ENCODE data around the gene ANKRD18B. TPM values are rescaled to one million over a fixed set of nuclear protein-coding genes. Genes with fewer than 3 reads are reported as not detected.
A peak's percentile ranks its signal among the peaks of the same experiment; 100 is the strongest.

The ANKRD18B gene
- total and polyA plus RNA-seq, 2 of the 8 experiments (the other 6 are each of a cell fraction or from before 2014, with no cell fraction given): 1.6 to 13.8 TPM

GRCh38 chr9:33517373-33517772 lies 6.7 kb upstream of the ANKRD18B start:
- H3K9me3 ChIP-seq (ENCODE audit: insufficient read depth in 2 of 2, low read depth in 1 of 2, low read length in 1 of 2): no peaks in the 10 kb centered on the region
- no peak overlapping the region for H2BK20ac ChIP-seq (ENCODE audit: low read length)

More at GRCh38 chr9:33517373-33517772, 6.7 kb upstream of the ANKRD18B start:
- H2AK5ac ChIP-seq (ENCODE audit: low read depth, low read length): no peak overlapping the region
- no peak overlapping the region for H2BK5ac ChIP-seq (ENCODE audit: low read depth, low read length)
- H3K79me2 ChIP-seq (ENCODE audit: control insufficient read depth in 1 of 2, insufficient read depth in 2 of 2, low read length in 2 of 2): no peaks in the 10 kb centered on the region
- POLR2A ChIA-PET (ENCODE audit: partially characterized antibody): no interaction called here
- CTCF ChIA-PET (ENCODE audit: partially characterized antibody): interaction anchor here (0.6 to 1.7 kb wide), 16 partner anchors 10 to 204 kb away, joined by 3 to 7 read pairs (median 3); partner anchors contain the start of gene AQP7
- no peak overlapping the region for H3K27ac ChIP-seq (ENCODE audit: low read depth, low read length)
- no peaks in the 10 kb centered on the region for H3K23me2 ChIP-seq (ENCODE audit: low read depth, low read length)
- H4K20me1 ChIP-seq (replicated peaks in 1 of 2; ENCODE audit: control insufficient read depth in 1 of 2, insufficient read depth in 2 of 2, low read length in 2 of 2): no peaks in the 10 kb centered on the region
- H3K4me1 ChIP-seq (replicated peaks in 1 of 4; ENCODE audit: control insufficient read depth in 3 of 4, insufficient read depth in 4 of 4, low read length in 3 of 4): no peaks in the 10 kb centered on the region
- no peaks in the 10 kb centered on the region for H3K27me3 ChIP-seq (replicated peaks in 1 of 4; ENCODE audit: control insufficient read depth in 3 of 4, extremely low read depth in 1 of 4, insufficient read depth in 3 of 4, low read length in 3 of 4)
- no peak for TF ChIP-seq NRF1 (IDR thresholded peaks at IDR 0.05; ENCODE audit: low read depth, low read length)
- TF ChIP-seq RAD21 (IDR thresholded peaks at IDR 0.05 in 1 of 2, conservative IDR thresholded peaks at IDR 0.05 in 1 of 2; ENCODE audit: low read depth in 2 of 2, low read length in 2 of 2): peak; percentile 3 to 26; a peak in 1 of 4 replicates
- TF ChIP-seq CTCF (IDR thresholded peaks at IDR 0.05; ENCODE audit: control extremely low read depth in 1 of 3, insufficient read depth in 1 of 3, low read depth in 1 of 3, low read length in 3 of 3): peak in 2 of 3 experiments; percentile 20 to 49; a peak in 2 of 4 replicates
- no peak for TF ChIP-seq ATF2 (IDR thresholded peaks at IDR 0.05; ENCODE audit: low read length)
- TF ChIP-seq CHD2 (IDR thresholded peaks at IDR 0.05; ENCODE audit: low read length): no peak
- no peak overlapping the region for H4K91ac ChIP-seq (replicated peaks; ENCODE audit: insufficient read length, low read length)
- H3K4me3 ChIP-seq (ENCODE audit: extremely low read depth in 1 of 4, insufficient read depth in 2 of 4, low read depth in 3 of 4, low read length in 4 of 4): no peak overlapping the region
- no peak overlapping the region for H4K8ac ChIP-seq (ENCODE audit: extremely low read depth, insufficient read depth, low read length)
- WGBS, 2 experiments (ENCODE audit: extremely low coverage in 1 of 2, insufficient coverage in 1 of 2, insufficient read length in 1 of 2, insufficient replicate concordance in 2 of 2, low coverage in 1 of 2, low lambda C conversion rate in 2 of 2, missing lambda C conversion rate in 1 of 2): 89% methylated on average over 2 of the region's 2 CpGs; no CpG with 5 or more reads in 1 of the 2 experiments
- H3K14ac ChIP-seq (ENCODE audit: insufficient read length): no peak overlapping the region
- H2BK120ac ChIP-seq (replicated peaks; ENCODE audit: low read depth, low read length): no peak overlapping the region
- no peaks in the 10 kb centered on the region for H3K36me3 ChIP-seq (ENCODE audit: control insufficient read depth in 2 of 4, insufficient read depth in 4 of 4, low read length in 3 of 4)
- H3K18ac ChIP-seq (ENCODE audit: extremely low read depth, low read length): no peak overlapping the region
- H2BK12ac ChIP-seq (ENCODE audit: low read depth, low read length): no peak overlapping the region
- FAIRE-seq (peak; percentile 72), DNase-seq (ENCODE audit: low read depth in 1 of 2, low spot score in 2 of 2) (no peak)
- H2AFZ ChIP-seq (ENCODE audit: low read length): no peak overlapping the region
- H3K56ac ChIP-seq (replicated peaks; ENCODE audit: insufficient read length, low read depth, low read length): no peak overlapping the region
- H4K5ac ChIP-seq (ENCODE audit: insufficient read length, low read depth, low read length): no peak overlapping the region
- no peak overlapping the region for H3K9ac ChIP-seq (replicated peaks in 1 of 4; ENCODE audit: extremely low read depth in 1 of 4, low read depth in 3 of 4, low read length in 3 of 4)
- no peak overlapping the region for H3K23ac ChIP-seq (ENCODE audit: insufficient read length)
- no peak overlapping the region for H3K4me2 ChIP-seq (ENCODE audit: insufficient read depth in 1 of 2, low read depth in 2 of 2, low read length in 2 of 2)
- no peak overlapping the region for H2BK15ac ChIP-seq (ENCODE audit: low read length)
- no peaks in the 10 kb centered on the region for H3K79me1 ChIP-seq (ENCODE audit: low read depth, low read length)
- H3K4ac ChIP-seq (replicated peaks; ENCODE audit: insufficient read length, low read depth, low read length): no peak overlapping the region
